ENCODE measurements around the gene MYO5A. TPM values are rescaled to one million over a fixed set of nuclear protein-coding genes. Genes with fewer than 3 reads are reported as not detected.
"Not testable (repeated sequence)": the region's sequence is repeated elsewhere in the genome, so short reads cannot be mapped to it uniquely, and the experiment has no call there.

Gene MYO5A
- total RNA-seq, 2 donors from 2014 or later = 12.3 to 21.5 TPM

DNA sequence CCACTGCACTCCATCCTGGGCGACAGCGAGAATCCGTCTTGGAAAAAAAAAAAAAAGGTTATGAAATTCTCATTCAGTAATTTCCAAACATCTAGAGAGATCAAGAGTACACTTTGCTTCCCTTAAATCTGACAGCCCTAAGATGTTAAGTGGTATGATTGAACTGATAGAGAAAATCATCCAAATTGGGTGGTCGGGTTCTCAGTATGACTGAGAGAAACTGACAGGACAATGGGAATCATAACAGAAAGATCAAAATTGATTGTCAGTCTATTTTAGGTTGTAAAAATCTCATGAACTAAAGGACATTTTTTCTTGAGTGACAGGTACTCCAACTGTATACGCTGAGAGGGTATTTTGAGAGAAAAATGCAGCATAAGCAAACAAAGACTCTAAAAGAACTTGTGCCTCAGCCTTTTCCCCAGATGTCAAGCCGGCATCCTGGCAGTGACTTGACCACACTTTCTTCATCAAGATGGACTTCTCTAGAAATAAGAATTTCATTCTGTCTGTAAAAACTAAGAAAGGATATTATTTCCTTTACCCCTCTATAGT is 65.8 kb downstream of the MYO5A start:
- peaks cover 0 to 29% of the 10 kb centered on the region in 2 donors for H3K4me1 ChIP-seq
- no peak for DNase-seq (ENCODE audit: low spot score)
- H3K36me3 ChIP-seq = no peaks in the 10 kb centered on the region
- H3K4me3 ChIP-seq = no peak overlapping the region
- TF ChIP-seq, protein P1, sequence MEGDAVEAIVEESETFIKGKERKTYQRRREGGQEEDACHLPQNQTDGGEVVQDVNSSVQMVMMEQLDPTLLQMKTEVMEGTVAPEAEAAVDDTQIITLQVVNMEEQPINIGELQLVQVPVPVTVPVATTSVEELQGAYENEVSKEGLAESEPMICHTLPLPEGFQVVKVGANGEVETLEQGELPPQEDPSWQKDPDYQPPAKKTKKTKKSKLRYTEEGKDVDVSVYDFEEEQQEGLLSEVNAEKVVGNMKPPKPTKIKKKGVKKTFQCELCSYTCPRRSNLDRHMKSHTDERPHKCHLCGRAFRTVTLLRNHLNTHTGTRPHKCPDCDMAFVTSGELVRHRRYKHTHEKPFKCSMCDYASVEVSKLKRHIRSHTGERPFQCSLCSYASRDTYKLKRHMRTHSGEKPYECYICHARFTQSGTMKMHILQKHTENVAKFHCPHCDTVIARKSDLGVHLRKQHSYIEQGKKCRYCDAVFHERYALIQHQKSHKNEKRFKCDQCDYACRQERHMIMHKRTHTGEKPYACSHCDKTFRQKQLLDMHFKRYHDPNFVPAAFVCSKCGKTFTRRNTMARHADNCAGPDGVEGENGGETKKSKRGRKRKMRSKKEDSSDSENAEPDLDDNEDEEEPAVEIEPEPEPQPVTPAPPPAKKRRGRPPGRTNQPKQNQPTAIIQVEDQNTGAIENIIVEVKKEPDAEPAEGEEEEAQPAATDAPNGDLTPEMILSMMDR (IDR thresholded peaks at IDR 0.05) = no peak
- H3K9me3 ChIP-seq = peaks cover 0 to 7% of the 10 kb centered on the region in 2 donors
- H3K27me3 ChIP-seq = no peaks in the 10 kb centered on the region
- no peak overlapping the region for H3K27ac ChIP-seq

DNA sequence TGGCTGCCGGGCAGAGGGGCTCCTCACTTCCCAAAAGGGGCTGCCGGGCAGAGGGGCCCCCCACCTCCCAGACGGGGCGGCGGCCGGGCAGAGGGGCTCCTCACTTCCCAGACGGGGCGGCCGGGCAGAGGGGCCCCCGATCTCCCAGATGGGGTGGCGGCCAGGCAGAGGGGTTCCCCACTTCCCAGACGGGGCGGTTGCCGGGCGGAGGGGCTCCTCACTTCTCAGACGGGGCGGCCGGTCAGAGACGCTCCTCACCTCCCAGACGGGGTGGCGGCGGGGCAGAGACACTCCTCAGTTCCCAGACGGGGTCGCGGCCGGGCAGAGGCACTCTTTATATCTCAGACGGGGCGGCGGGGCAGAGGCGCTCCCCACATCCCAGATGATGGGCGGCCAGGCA is 69.0 kb downstream of the MYO5A start:
- H3K4me3 ChIP-seq; H3K36me3 ChIP-seq; H3K27ac ChIP-seq; DNase-seq (ENCODE audit: low spot score); H3K27me3 ChIP-seq; H3K9me3 ChIP-seq: not testable (repeated sequence)
- H3K4me1 ChIP-seq = peaks cover 0 to 18% of the 10 kb centered on the region in 2 donors

DNA sequence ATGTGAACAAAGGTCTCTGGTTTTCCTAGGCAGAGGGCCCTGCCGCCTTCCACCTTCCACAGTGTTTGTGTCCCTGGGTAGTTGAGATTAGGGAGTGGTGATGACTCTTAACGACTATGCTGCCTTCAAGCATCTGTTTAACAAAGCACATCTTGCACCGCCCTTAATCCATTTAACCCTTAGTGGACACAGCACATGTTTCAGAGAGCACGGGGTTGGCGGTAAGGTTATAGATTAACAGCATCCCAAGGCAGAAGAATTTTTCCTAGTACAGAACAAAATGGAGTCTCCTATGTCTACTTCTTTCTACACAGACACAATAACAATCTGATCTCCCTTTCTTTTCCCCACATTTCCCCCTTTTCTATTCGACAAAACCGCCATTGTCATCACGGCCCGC is 69.4 kb downstream of the MYO5A start:
- not testable (repeated sequence) for DNase-seq (ENCODE audit: low spot score); H3K9me3 ChIP-seq; H3K27me3 ChIP-seq; H3K36me3 ChIP-seq; H3K4me3 ChIP-seq; H3K27ac ChIP-seq
- peaks cover 0 to 16% of the 10 kb centered on the region in 2 donors for H3K4me1 ChIP-seq

DNA sequence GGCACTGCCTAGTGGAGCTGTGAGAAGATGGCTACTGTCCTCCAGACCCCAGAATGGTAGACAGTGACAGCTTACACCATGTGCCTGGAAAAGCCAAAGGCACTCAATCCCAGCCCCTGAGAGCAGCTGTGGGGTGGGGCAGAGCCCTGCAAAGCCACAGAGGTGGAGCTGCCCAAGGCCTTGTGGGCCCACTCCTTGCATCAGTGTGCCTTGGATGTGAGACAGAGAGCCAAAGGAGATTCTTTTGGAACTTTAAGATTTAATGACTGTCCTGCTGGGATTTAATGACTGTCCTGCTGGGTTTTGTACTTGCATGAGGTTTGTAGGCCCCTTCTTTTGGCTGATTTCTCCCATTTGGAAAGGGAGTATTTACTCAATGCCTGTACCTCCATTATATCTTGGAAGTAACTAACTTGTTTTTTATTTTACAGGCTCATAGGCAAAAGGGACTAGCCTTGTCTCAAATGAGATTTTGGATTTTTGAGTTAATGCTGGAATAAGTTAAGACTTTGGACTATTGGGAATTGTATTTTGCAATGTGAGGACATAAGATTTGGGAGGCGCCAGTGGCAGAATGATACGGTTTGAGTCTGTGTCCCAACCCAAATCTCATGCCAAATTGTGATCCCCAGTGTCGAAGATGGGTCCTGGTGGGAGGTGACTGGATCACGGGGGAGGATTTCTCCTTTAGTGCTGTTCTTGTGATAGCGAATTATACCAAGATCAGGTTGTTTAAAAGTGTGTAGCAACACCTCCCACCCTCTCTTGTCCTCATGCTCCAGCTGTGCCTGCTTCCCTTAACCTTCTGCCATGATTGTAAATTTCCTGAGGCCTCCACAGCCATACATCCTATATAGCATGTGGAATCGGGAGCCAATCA is 80.4 kb downstream of the MYO5A start:
- H3K27ac ChIP-seq = no peak overlapping the region
- peaks cover 0 to 2% of the 10 kb centered on the region in 2 donors for H3K9me3 ChIP-seq
- TF ChIP-seq, protein P1 (IDR thresholded peaks at IDR 0.05) = no peak
- H3K4me3 ChIP-seq = no peak overlapping the region
- peaks cover 0 to 43% of the 10 kb centered on the region in 2 donors for H3K4me1 ChIP-seq
- no peaks in the 10 kb centered on the region for H3K36me3 ChIP-seq
- no peaks in the 10 kb centered on the region for H3K27me3 ChIP-seq
- DNase-seq (ENCODE audit: low spot score) = no peak

DNA sequence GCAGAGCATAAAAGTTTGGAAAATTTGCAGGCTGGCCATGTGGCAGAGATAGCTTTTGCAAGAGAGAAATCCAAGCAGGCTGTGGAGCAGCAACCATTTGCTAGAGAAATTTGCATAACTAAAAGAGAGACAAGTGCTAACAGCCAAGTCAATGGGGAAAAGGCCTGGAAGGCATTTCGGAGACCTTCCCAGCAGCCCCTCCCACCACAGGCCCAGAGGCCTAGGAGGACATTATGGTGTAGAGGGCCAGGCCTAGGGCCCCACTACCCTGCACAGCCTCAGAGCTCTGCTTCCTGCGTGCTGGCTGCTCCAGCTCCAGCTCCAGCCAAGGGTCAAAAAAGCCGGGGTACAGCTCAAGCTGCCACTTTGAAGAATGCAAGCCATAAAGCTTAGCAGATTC is 82.7 kb downstream of the MYO5A start:
- Histone ChIP-seq H3K27ac (peak overlapping the region in 1 of 2 donors; percentile 7), H3K4me1 (peaks cover 0 to 43% of the 10 kb centered on the region in 2 donors)

DNA sequence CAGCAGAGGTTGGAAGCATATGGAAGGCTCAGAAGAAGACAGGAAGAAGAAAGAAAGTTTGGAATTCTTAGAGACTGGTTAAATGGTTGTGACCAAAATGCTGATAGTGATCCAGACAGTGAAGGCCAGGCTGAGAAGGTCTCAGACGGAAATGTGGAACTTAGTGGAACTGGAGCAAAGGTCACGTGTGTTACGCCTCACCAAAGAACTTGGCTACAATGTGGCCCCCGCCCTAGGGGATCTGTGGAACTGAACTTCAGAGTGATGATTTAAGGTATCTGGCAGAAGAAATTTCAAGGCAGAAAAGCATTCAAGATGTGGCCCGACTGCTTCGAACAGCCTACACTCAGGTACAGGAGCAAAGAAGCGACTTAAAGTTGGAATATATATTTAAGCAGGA is 83.1 kb downstream of the MYO5A start:
- H3K27ac ChIP-seq = peak overlapping the region in 1 of 2 donors; percentile 7
- H3K9me3 ChIP-seq = no peaks in the 10 kb centered on the region
- no peaks in the 10 kb centered on the region for H3K36me3 ChIP-seq
- peaks cover 0 to 43% of the 10 kb centered on the region in 2 donors for H3K4me1 ChIP-seq
- no peak overlapping the region for H3K4me3 ChIP-seq
- no peak for DNase-seq (ENCODE audit: low spot score)
- TF ChIP-seq, protein P1 (IDR thresholded peaks at IDR 0.05) = no peak
- H3K27me3 ChIP-seq = no peaks in the 10 kb centered on the region

More for the DNA sequence above, 82.7 kb downstream of the MYO5A start:
- Histone ChIP-seq H3K27me3 (no peaks in the 10 kb centered on the region), H3K9me3 (no peaks in the 10 kb centered on the region), H3K4me3 (no peak overlapping the region), H3K36me3 (no peaks in the 10 kb centered on the region)
- no peak for DNase-seq (ENCODE audit: low spot score)
- TF ChIP-seq, protein P1 (IDR thresholded peaks at IDR 0.05) = no peak

DNA sequence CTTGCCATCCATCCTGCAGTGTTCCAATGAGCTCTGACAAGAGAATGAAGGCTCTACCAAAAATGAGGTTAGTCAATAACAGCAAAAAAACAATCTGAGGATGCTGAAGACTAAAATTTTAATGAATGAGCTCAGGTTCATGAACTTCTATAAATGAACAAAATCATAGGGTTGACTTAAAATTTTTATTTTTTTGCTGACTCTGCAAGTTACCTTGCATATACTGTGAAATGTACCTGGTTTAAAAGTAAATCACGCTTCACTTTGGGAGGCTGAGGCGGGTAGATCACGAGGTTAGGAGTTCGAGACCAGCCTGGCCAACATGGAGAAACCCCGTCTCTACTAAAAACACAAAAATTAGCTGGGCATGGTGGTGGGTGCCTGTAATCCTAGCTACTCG is 85.5 kb downstream of the MYO5A start:
- H3K36me3 ChIP-seq; H3K4me3 ChIP-seq; DNase-seq (ENCODE audit: low spot score); H3K27ac ChIP-seq; H3K27me3 ChIP-seq; H3K9me3 ChIP-seq: not testable (repeated sequence)
- peaks cover 0 to 50% of the 10 kb centered on the region in 2 donors for H3K4me1 ChIP-seq

Measured in right atrium auricular region (tissue), 2 donors.